BJ (cell line): Measurements from ENCODE around the gene MPRIP. TPM values are rescaled to one million over a fixed set of nuclear protein-coding genes. Genes with fewer than 3 reads are reported as not detected.

Experiments used
- CTCF ChIA-PET: fragments of 350-600 bp; formaldehyde crosslinking; extraction: SDS; loops from one replicate; lab custom pipeline; 2021; ENCODE audit warnings: antibody characterized with exemption, inconsistent platforms; lab: Yijun Ruan, JAX
- POLR2A ChIA-PET: fragments of 300-600 bp; sonication (Branson Sonifier 250); formaldehyde crosslinking; extraction: SDS; loops from one replicate; lab custom pipeline; 2021; ENCODE audit warnings: antibody characterized with exemption; lab: Charles Lee
- DNase-seq: peaks from one replicate; pipeline ENCODE4 v3.0.0-alpha.2; 2011; ENCODE audit warnings: low read depth
- H3K27me3 ChIP-seq: 2 replicates; pipeline ENCODE4 v1.6.0; 2011; ENCODE audit warnings: low read length; ENCODE audit not compliant: control insufficient read depth, insufficient read depth
- H3K36me3 ChIP-seq: 2 replicates; pipeline ENCODE4 v1.5.1; 2011; ENCODE audit warnings: low read length; ENCODE audit not compliant: control insufficient read depth, insufficient read depth
- H3K4me3 ChIP-seq: 2 replicates; pipeline ENCODE4 v1.5.1; 2011; ENCODE audit warnings: low read depth, mild to moderate bottlenecking, control low read depth, low read length
- CTCF ChIP-seq: IDR thresholded peaks from 2 replicates; pipeline ENCODE4 v1.5.1; 2011; ENCODE audit warnings: low read depth, mild to moderate bottlenecking, control low read depth, inconsistent platforms, low read length, moderate library complexity; ENCODE audit not compliant: insufficient read depth
- polyA plus RNA-seq: library from polyadenylated mRNA; depleted of rRNA; stranded (reverse); fragments of >200 nt; gene quantifications from 2 replicates; pipeline ENCODE4 v1.2.3, GENCODE V29; 2011

The MPRIP gene
- polyA plus RNA-seq, 1 experiment: 149 TPM

GRCh38 chr17:17032131-17032692 is 10.0 kb upstream of the MPRIP start:
- H3K36me3 ChIP-seq: no peaks in the 10 kb centered on the region
- no peak overlapping the region for H3K4me3 ChIP-seq
- 0 out of 2 replicates have a peak, but pooled peaks have one; percentile 4 for TF ChIP-seq CTCF
- no peaks in the 10 kb centered on the region for H3K27me3 ChIP-seq
- peak; percentile 86 for DNase-seq
- ChIA-PET CTCF (no interaction called here), POLR2A (interaction anchor here (0.5 kb wide), 1 partner anchor 182 kb away, joined by 6 read pairs; no protein-coding TSS in a partner anchor)

- H3K27me3 ChIP-seq: no peaks in the 10 kb centered on the region
- no peak for TF ChIP-seq CTCF
- ChIA-PET CTCF (no interaction called here), POLR2A (interaction anchor here (0.6 kb wide), 1 partner anchor 10 kb away, joined by 3 read pairs; no protein-coding TSS in a partner anchor)
- DNase-seq: no peak
- no peaks in the 10 kb centered on the region for H3K36me3 ChIP-seq
- no peak overlapping the region for H3K4me3 ChIP-seq
Observed at GRCh38 chr17:17033466-17033865, 8.8 kb upstream of the MPRIP start.

- Histone ChIP-seq H3K36me3 (no peaks in the 10 kb centered on the region), H3K27me3 (no peaks in the 10 kb centered on the region), H3K4me3 (no peak overlapping the region)
- CTCF ChIA-PET: no interaction called here
- POLR2A ChIA-PET: interaction anchor here (0.6 kb wide), 1 partner anchor 9 kb away, joined by 3 read pairs; no protein-coding TSS in a partner anchor
- no peak for TF ChIP-seq CTCF
- DNase-seq: no peak
Observed at GRCh38 chr17:17034026-17034425, 8.2 kb upstream of the MPRIP start.

GRCh38 chr17:17034496-17035075 is 7.7 kb upstream of the MPRIP start:
- POLR2A ChIA-PET: no interaction called here
- H3K36me3 ChIP-seq: no peaks in the 10 kb centered on the region
- no peak overlapping the region for H3K4me3 ChIP-seq
- no peak for TF ChIP-seq CTCF
- no peaks in the 10 kb centered on the region for H3K27me3 ChIP-seq
- CTCF ChIA-PET: no interaction called here
- DNase-seq: no peak

GRCh38 chr17:17035490-17035889 is 6.8 kb upstream of the MPRIP start:
- no peaks in the 10 kb centered on the region for H3K27me3 ChIP-seq
- H3K4me3 ChIP-seq: no peak overlapping the region
- TF ChIP-seq CTCF: no peak
- no peak for DNase-seq
- ChIA-PET POLR2A (no interaction called here), CTCF (no interaction called here)
- no peaks in the 10 kb centered on the region for H3K36me3 ChIP-seq
